AG04450 (cell line): ENCODE results near the gene CADM2. TPM values are rescaled to one million over a fixed set of nuclear protein-coding genes. Genes with fewer than 3 reads are reported as not detected.

Experiments
- CTCF ChIA-PET: fragments of 300-600, 350-600 bp; formaldehyde crosslinking; extraction: SDS; loops from one replicate; lab custom pipeline; 2022; ENCODE audit warnings: antibody characterized with exemption, inconsistent platforms; lab: Charles Lee
- POLR2A ChIA-PET: fragments of 350-600 bp; formaldehyde crosslinking; extraction: SDS; loops from one replicate; lab custom pipeline; 2021; ENCODE audit warnings: antibody characterized with exemption, inconsistent platforms; lab: Yijun Ruan, JAX
- DNase-seq: peaks from one replicate; pipeline ENCODE4 v3.0.0-alpha.2; 2011; ENCODE audit warnings: low read depth, low spot score
- H3K27ac ChIP-seq: one replicate; pipeline ENCODE4 v1.5.1; 2012; ENCODE audit warnings: low read depth, low read length, control low read depth
- H3K27me3 ChIP-seq: one replicate; pipeline ENCODE4 v1.6.0; 2012; ENCODE audit warnings: low read length; ENCODE audit not compliant: control insufficient read depth, insufficient read depth
- H3K4me3 ChIP-seq: 2 replicates; pipeline ENCODE4 v1.5.1; 2011; ENCODE audit warnings: mild to moderate bottlenecking, low read depth, low read length, control low read depth
- H3K9me3 ChIP-seq: 2 replicates; pipeline ENCODE4 v1.5.1; 2012; ENCODE audit warnings: low read length; ENCODE audit not compliant: control insufficient read depth, insufficient read depth
- polyA plus RNA-seq: library from polyadenylated mRNA; depleted of rRNA; stranded (reverse); fragments of >200 nt; gene quantifications from 2 replicates; pipeline ENCODE4 v1.2.3, GENCODE V29; 2011
- TF ChIP-seq, protein P1 (sequence below): IDR thresholded peaks from 2 replicates; pipeline ENCODE4 v1.5.1; 2011; ENCODE audit warnings: low read depth, low read length, control low read depth, inconsistent platforms

Gene CADM2
- polyA plus RNA-seq, 1 experiment, result not detected

- ChIA-PET POLR2A (no interaction called here), CTCF (no interaction called here)
- Histone ChIP-seq H3K4me3 (no peak overlapping the region), H3K9me3 (no peaks in the 10 kb centered on the region), H3K27ac (no peak overlapping the region), H3K27me3 (no peaks in the 10 kb centered on the region)
- no peak for DNase-seq
- TF ChIP-seq, protein P1, sequence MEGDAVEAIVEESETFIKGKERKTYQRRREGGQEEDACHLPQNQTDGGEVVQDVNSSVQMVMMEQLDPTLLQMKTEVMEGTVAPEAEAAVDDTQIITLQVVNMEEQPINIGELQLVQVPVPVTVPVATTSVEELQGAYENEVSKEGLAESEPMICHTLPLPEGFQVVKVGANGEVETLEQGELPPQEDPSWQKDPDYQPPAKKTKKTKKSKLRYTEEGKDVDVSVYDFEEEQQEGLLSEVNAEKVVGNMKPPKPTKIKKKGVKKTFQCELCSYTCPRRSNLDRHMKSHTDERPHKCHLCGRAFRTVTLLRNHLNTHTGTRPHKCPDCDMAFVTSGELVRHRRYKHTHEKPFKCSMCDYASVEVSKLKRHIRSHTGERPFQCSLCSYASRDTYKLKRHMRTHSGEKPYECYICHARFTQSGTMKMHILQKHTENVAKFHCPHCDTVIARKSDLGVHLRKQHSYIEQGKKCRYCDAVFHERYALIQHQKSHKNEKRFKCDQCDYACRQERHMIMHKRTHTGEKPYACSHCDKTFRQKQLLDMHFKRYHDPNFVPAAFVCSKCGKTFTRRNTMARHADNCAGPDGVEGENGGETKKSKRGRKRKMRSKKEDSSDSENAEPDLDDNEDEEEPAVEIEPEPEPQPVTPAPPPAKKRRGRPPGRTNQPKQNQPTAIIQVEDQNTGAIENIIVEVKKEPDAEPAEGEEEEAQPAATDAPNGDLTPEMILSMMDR, result no peak
Measured at GRCh38 chr3:85935171-85935570, 976.4 kb downstream of the CADM2 start.

GRCh38 chr3:85939074-85939482 lies 980.3 kb downstream of the CADM2 start:
- H3K27me3 ChIP-seq, result no peaks in the 10 kb centered on the region
- no peaks in the 10 kb centered on the region for H3K9me3 ChIP-seq
- ChIA-PET CTCF (no interaction called here), POLR2A (no interaction called here)
- no peak overlapping the region for H3K27ac ChIP-seq
- DNase-seq, result no peak
- TF ChIP-seq, protein P1, result no peak
- no peak overlapping the region for H3K4me3 ChIP-seq

- CTCF ChIA-PET, result no interaction called here
- no peak overlapping the region for H3K27ac ChIP-seq
- TF ChIP-seq, protein P1, result no peak
Measured at GRCh38 chr3:85950435-85950834, 991.6 kb downstream of the CADM2 start.

GRCh38 chr3:85960793-85961192 lies 1002.0 kb downstream of the CADM2 start:
- no peak overlapping the region for H3K27ac ChIP-seq
- ChIA-PET POLR2A (no interaction called here), CTCF (no interaction called here)
- DNase-seq, result no peak
- no peaks in the 10 kb centered on the region for H3K9me3 ChIP-seq
- no peaks in the 10 kb centered on the region for H3K27me3 ChIP-seq
- TF ChIP-seq, protein P1, result no peak
- H3K4me3 ChIP-seq, result no peak overlapping the region

More at GRCh38 chr3:85950435-85950834, 991.6 kb downstream of the CADM2 start:
- Histone ChIP-seq H3K9me3 (no peaks in the 10 kb centered on the region), H3K4me3 (no peak overlapping the region), H3K27me3 (no peaks in the 10 kb centered on the region)
- DNase-seq, result no peak
- POLR2A ChIA-PET, result no interaction called here

DNA sequence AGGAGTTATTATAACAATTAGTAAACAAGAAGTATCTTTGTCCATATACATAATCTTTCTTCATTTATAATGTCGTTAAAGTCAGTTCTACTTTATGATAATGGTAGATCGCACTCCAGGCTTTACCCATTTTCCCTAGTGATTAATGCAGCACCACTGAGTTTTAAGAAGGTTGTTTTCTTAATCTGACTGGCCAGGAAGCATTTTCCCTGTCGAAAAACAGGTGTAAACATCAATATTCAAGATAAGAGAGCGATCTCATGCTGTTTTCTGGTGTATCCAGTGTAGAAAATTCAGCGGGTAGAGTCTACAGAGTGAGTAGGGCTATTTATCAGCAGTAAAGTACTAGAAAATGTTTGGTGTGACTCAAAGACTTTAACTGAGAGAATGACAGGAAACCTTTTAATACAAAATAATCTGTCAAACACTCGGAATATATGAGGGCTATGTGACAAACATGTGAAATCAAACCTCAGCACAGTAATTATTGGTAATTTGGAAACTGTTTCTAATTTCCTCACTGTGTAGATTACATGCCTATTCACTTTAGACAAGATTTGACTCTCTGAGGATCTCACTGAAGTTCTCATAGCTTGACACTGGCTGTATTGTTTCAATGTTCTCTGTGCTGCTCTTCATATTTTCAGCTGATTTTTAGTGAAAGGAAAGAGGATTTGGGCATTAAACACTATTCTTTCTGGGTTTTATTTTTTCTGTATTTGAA lies 1019.0 kb downstream of the CADM2 start:
- ChIA-PET CTCF (no interaction called here), POLR2A (no interaction called here)
- Histone ChIP-seq H3K9me3 (no peaks in the 10 kb centered on the region), H3K27ac (no peak overlapping the region), H3K27me3 (no peaks in the 10 kb centered on the region), H3K4me3 (no peak overlapping the region)
- TF ChIP-seq, protein P1, result no peak
- no peak for DNase-seq
